ENCODE data around the gene INSM1. TPM values are rescaled to one million over a fixed set of nuclear protein-coding genes. Genes with fewer than 3 reads are reported as not detected.
"Not testable (repeated sequence)": the region's sequence is repeated elsewhere in the genome, so short reads cannot be mapped to it uniquely, and the experiment has no call there.

The INSM1 gene
- total RNA-seq, 1 donor from 2014 or later, result not detected

- DNase-seq (ENCODE audit: low spot score), result no peak
- Mint-ChIP-seq H3K4me3 (ENCODE audit: unreplicated experiment) (no peak overlapping the region), H3K4me1 (ENCODE audit: unreplicated experiment) (no peaks in the 10 kb centered on the region), H3K27ac (ENCODE audit: unreplicated experiment) (no peak overlapping the region), H3K9me3 (ENCODE audit: unreplicated experiment) (no peaks in the 10 kb centered on the region), H3K36me3 (ENCODE audit: low read depth, unreplicated experiment) (peaks cover 2% of the 10 kb centered on the region), H3K27me3 (ENCODE audit: unreplicated experiment) (peaks cover 1% of the 10 kb centered on the region)
- TF ChIP-seq CTCF (IDR thresholded peaks at IDR 0.05; ENCODE audit: unreplicated experiment), result no peak
Observed at GRCh38 chr20:20342066-20342465, 25.8 kb upstream of the INSM1 start.

DNA sequence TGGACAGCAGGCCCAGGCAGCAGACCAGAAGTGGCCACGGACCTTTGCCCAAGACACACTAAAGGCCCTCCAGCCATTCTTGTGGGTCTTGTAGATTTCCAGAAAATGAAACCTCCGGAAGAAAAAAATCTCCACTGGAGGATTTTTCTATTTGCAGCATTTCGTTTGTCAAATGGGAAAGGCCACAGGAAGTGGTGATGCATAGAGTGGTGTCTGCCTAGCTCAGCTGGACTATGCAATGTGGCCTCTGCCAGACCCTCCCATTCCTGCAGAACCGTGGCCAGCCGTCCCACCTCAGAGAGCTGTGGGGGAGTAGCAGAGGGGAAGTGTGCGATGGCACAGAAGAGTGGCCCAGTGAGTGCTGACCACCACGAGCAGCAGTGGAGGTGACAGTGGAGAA lies 24.0 kb upstream of the INSM1 start:
- H3K9me3 Mint-ChIP-seq (ENCODE audit: unreplicated experiment), result no peaks in the 10 kb centered on the region
- H3K36me3 Mint-ChIP-seq (ENCODE audit: low read depth, unreplicated experiment), result no peaks in the 10 kb centered on the region
- TF ChIP-seq CTCF (IDR thresholded peaks at IDR 0.05; ENCODE audit: unreplicated experiment), result no peak
- H3K4me3 Mint-ChIP-seq (ENCODE audit: unreplicated experiment), result no peak overlapping the region
- no peaks in the 10 kb centered on the region for H3K27me3 Mint-ChIP-seq (ENCODE audit: unreplicated experiment)
- no peak for DNase-seq (ENCODE audit: low spot score)
- H3K4me1 Mint-ChIP-seq (ENCODE audit: unreplicated experiment), result no peaks in the 10 kb centered on the region
- H3K27ac Mint-ChIP-seq (ENCODE audit: unreplicated experiment), result no peak overlapping the region

DNA sequence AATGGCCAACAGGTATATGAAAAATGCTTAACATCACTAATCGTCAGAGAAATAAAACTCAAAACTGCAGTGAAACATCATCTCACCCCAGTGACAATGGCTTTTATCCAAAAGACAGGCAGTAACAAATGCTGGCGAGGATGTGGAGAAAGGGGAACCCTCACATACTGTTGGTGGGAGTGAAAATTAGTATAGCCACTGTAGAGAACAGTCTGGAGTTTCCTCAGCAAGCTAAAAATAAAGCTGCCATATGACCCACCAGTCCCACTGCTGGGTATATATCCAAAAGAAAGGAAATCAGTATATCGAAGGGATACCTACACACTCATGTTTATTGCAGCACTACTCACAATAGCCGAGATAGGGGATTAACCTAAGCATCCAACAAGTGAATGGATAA lies 23.4 kb upstream of the INSM1 start:
- H3K9me3 Mint-ChIP-seq (ENCODE audit: unreplicated experiment), result no peaks in the 10 kb centered on the region
- no peak for TF ChIP-seq CTCF (IDR thresholded peaks at IDR 0.05; ENCODE audit: unreplicated experiment)
- no peak for DNase-seq (ENCODE audit: low spot score)
- no peak overlapping the region for H3K27ac Mint-ChIP-seq (ENCODE audit: unreplicated experiment)
- H3K4me3 Mint-ChIP-seq (ENCODE audit: unreplicated experiment), result no peak overlapping the region
- H3K4me1 Mint-ChIP-seq (ENCODE audit: unreplicated experiment), result no peaks in the 10 kb centered on the region
- H3K36me3 Mint-ChIP-seq (ENCODE audit: low read depth, unreplicated experiment), result no peaks in the 10 kb centered on the region
- H3K27me3 Mint-ChIP-seq (ENCODE audit: unreplicated experiment), result no peaks in the 10 kb centered on the region

DNA sequence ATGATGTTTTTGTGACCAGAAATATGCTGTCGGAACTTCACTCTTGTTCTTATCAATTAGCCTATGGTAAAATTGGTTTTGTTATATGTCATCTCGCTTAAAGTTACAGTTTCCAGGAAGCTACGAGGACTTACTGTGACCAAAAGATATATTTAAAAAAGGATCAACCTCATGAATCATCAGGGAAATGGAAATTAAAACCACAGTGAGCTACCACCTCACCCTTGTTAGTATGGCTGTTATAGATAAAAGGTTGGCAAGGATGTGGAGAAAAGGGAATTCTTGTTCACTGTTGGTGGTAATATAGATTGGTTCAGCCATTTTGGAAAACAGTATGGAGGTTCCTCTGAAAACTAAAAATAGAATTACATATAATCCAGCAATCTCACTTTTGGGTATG lies 14.3 kb upstream of the INSM1 start:
- Mint-ChIP-seq H3K36me3 (ENCODE audit: low read depth, unreplicated experiment) (peaks cover 5% of the 10 kb centered on the region), H3K4me3 (ENCODE audit: unreplicated experiment) (no peak overlapping the region), H3K4me1 (ENCODE audit: unreplicated experiment) (no peaks in the 10 kb centered on the region), H3K27me3 (ENCODE audit: unreplicated experiment) (peaks cover 8% of the 10 kb centered on the region), H3K9me3 (ENCODE audit: unreplicated experiment) (peaks cover 6% of the 10 kb centered on the region), H3K27ac (ENCODE audit: unreplicated experiment) (no peak overlapping the region)
- DNase-seq (ENCODE audit: low spot score), result no peak
- TF ChIP-seq CTCF (IDR thresholded peaks at IDR 0.05; ENCODE audit: unreplicated experiment), result no peak

- not testable (repeated sequence) for H3K4me3 Mint-ChIP-seq (ENCODE audit: unreplicated experiment); DNase-seq (ENCODE audit: low spot score); H3K27ac Mint-ChIP-seq (ENCODE audit: unreplicated experiment); H3K36me3 Mint-ChIP-seq (ENCODE audit: low read depth, unreplicated experiment); H3K4me1 Mint-ChIP-seq (ENCODE audit: unreplicated experiment); H3K9me3 Mint-ChIP-seq (ENCODE audit: unreplicated experiment)
- H3K27me3 Mint-ChIP-seq (ENCODE audit: unreplicated experiment), result peaks cover 10% of the 10 kb centered on the region
Observed at GRCh38 chr20:20355503-20355902, 12.4 kb upstream of the INSM1 start.

- DNase-seq (ENCODE audit: low spot score), result no peak
- Mint-ChIP-seq H3K4me1 (ENCODE audit: unreplicated experiment) (peaks cover 3% of the 10 kb centered on the region), H3K9me3 (ENCODE audit: unreplicated experiment) (peaks cover 6% of the 10 kb centered on the region), H3K4me3 (ENCODE audit: unreplicated experiment) (no peak overlapping the region), H3K36me3 (ENCODE audit: low read depth, unreplicated experiment) (peaks cover 5% of the 10 kb centered on the region), H3K27me3 (ENCODE audit: unreplicated experiment) (peaks cover 22% of the 10 kb centered on the region), H3K27ac (ENCODE audit: unreplicated experiment) (no peak overlapping the region)
- TF ChIP-seq CTCF (IDR thresholded peaks at IDR 0.05; ENCODE audit: unreplicated experiment), result no peak
Observed at GRCh38 chr20:20358801-20359200, 9.1 kb upstream of the INSM1 start.

Measured in endothelial cell (in vitro differentiated cells).